HUES64 (cell line): Measurements from ENCODE around the gene PSG4.
"Not testable (repeated sequence)": the region's sequence is repeated elsewhere in the genome, so short reads cannot be mapped to it uniquely, and the experiment has no call there.

Experiments used
- H3K27ac ChIP-seq: 2 replicates; pipeline ENCODE4 v1.7.0; 2013; ENCODE audit warnings: low read depth, low read length, inconsistent platforms
- H3K27me3 ChIP-seq: 2 replicates; pipeline ENCODE4 v1.6.1; 2013; ENCODE audit warnings: mild to moderate bottlenecking, low read length; ENCODE audit not compliant: insufficient read depth
- H3K36me3 ChIP-seq: 2 replicates; pipeline ENCODE4 v1.6.1; 2013; ENCODE audit warnings: mild to moderate bottlenecking, low read length; ENCODE audit not compliant: insufficient read depth
- H3K4me1 ChIP-seq: 2 replicates; pipeline ENCODE4 v1.6.1; 2013; ENCODE audit warnings: mild to moderate bottlenecking, low read length, moderate library complexity; ENCODE audit not compliant: insufficient read depth
- H3K4me3 ChIP-seq: 2 replicates; pipeline ENCODE4 v1.5.1; 2013; ENCODE audit warnings: mild to moderate bottlenecking, low read length, moderate library complexity
- H3K9ac ChIP-seq: 2 replicates; pipeline ENCODE4 v1.6.1; 2013; ENCODE audit warnings: mild to moderate bottlenecking, low read depth, low read length
- H3K9me3 ChIP-seq: 2 replicates; pipeline ENCODE4 v1.6.1; 2013; ENCODE audit warnings: low read depth, low read length; ENCODE audit not compliant: insufficient read depth
- WGBS: fragments of 150-250, 120-280 bp; methylation state at CpG from one replicate; pipeline ENCODE4 v1.1.7; 2013; ENCODE audit warnings: missing lambda C conversion rate; 5-methylcytosine and 5-hydroxymethylcytosine counted together

PSG4 gene

GRCh38 chr19:43224855-43225253 is 19.4 kb upstream of the PSG4 start:
- H3K9me3 ChIP-seq: peaks cover 34% of the 10 kb centered on the region
- H3K9ac ChIP-seq: no peak overlapping the region
- no peak overlapping the region for H3K4me3 ChIP-seq
- WGBS: 95% methylated on average over 2 of the region's 2 CpGs
- no peaks in the 10 kb centered on the region for H3K4me1 ChIP-seq
- no peaks in the 10 kb centered on the region for H3K27me3 ChIP-seq
- H3K36me3 ChIP-seq: no peaks in the 10 kb centered on the region
- no peak overlapping the region for H3K27ac ChIP-seq

GRCh38 chr19:43224201-43224854 is 18.9 kb upstream of the PSG4 start:
- not testable (repeated sequence) for H3K36me3 ChIP-seq, H3K4me1 ChIP-seq, H3K27me3 ChIP-seq, H3K27ac ChIP-seq, H3K9ac ChIP-seq, H3K4me3 ChIP-seq
- WGBS: 88% methylated on average over 5 of the region's 5 CpGs
- H3K9me3 ChIP-seq: peaks cover 31% of the 10 kb centered on the region

GRCh38 chr19:43221891-43222290 is 16.5 kb upstream of the PSG4 start:
- not testable (repeated sequence) for H3K27me3 ChIP-seq, H3K36me3 ChIP-seq, H3K4me1 ChIP-seq, H3K4me3 ChIP-seq, H3K9me3 ChIP-seq, H3K9ac ChIP-seq, H3K27ac ChIP-seq
- 98% methylated on average over 22 of the region's 22 CpGs for WGBS

- not testable (repeated sequence) for H3K4me3 ChIP-seq, H3K27me3 ChIP-seq, H3K27ac ChIP-seq, H3K36me3 ChIP-seq, H3K4me1 ChIP-seq, H3K9me3 ChIP-seq, H3K9ac ChIP-seq
- WGBS: 86% methylated on average over 4 of the region's 4 CpGs
Measured at GRCh38 chr19:43219136-43219535, 13.7 kb upstream of the PSG4 start.

GRCh38 chr19:43215881-43216280 is 10.4 kb upstream of the PSG4 start:
- not testable (repeated sequence) for H3K27ac ChIP-seq, H3K4me1 ChIP-seq, H3K9ac ChIP-seq, H3K27me3 ChIP-seq, H3K4me3 ChIP-seq, H3K36me3 ChIP-seq, H3K9me3 ChIP-seq
- 54% methylated on average over 2 of the region's 2 CpGs for WGBS

- H3K9me3 ChIP-seq: no peaks in the 10 kb centered on the region
- H3K4me1 ChIP-seq: no peaks in the 10 kb centered on the region
- no peak overlapping the region for H3K4me3 ChIP-seq
- no peaks in the 10 kb centered on the region for H3K36me3 ChIP-seq
- no peak overlapping the region for H3K27ac ChIP-seq
- no peaks in the 10 kb centered on the region for H3K27me3 ChIP-seq
- no peak overlapping the region for H3K9ac ChIP-seq
- WGBS: 72% methylated on average over 4 of the region's 4 CpGs
Measured at GRCh38 chr19:43207991-43208390, 2.6 kb upstream of the PSG4 start.

GRCh38 chr19:43207174-43207573 is 1.7 kb upstream of the PSG4 start:
- not testable (repeated sequence) for H3K4me3 ChIP-seq, H3K9ac ChIP-seq, H3K9me3 ChIP-seq, H3K27me3 ChIP-seq, H3K27ac ChIP-seq, H3K4me1 ChIP-seq, H3K36me3 ChIP-seq
- WGBS: 46% methylated on average over 8 of the region's 8 CpGs

GRCh38 chr19:43203611-43204010 is 1.8 kb downstream of the PSG4 start:
- not testable (repeated sequence) for H3K36me3 ChIP-seq, H3K4me3 ChIP-seq
- WGBS: 92% methylated on average over 7 of the region's 7 CpGs

GRCh38 chr19:43201891-43202290 is 3.5 kb downstream of the PSG4 start:
- H3K4me3 ChIP-seq, H3K27ac ChIP-seq, H3K9ac ChIP-seq, H3K9me3 ChIP-seq, H3K4me1 ChIP-seq, H3K36me3 ChIP-seq, H3K27me3 ChIP-seq: not testable (repeated sequence)
- 84% methylated on average over 2 of the region's 2 CpGs for WGBS

More at GRCh38 chr19:43203611-43204010, 1.8 kb downstream of the PSG4 start:
- not testable (repeated sequence) for H3K9ac ChIP-seq, H3K27me3 ChIP-seq, H3K4me1 ChIP-seq, H3K9me3 ChIP-seq, H3K27ac ChIP-seq

GRCh38 chr19:43201337-43201801 is 4.1 kb downstream of the PSG4 start:
- not testable (repeated sequence) for H3K36me3 ChIP-seq, H3K27ac ChIP-seq, H3K4me1 ChIP-seq, H3K27me3 ChIP-seq, H3K9me3 ChIP-seq, H3K9ac ChIP-seq, H3K4me3 ChIP-seq
- WGBS: 68% methylated on average over 7 of the region's 7 CpGs

GRCh38 chr19:43198686-43199419 is 6.6 kb downstream of the PSG4 start:
- H3K9ac ChIP-seq, H3K27ac ChIP-seq, H3K36me3 ChIP-seq, H3K4me3 ChIP-seq, H3K4me1 ChIP-seq, H3K9me3 ChIP-seq, H3K27me3 ChIP-seq: not testable (repeated sequence)
- 60% methylated on average over 3 of the region's 5 CpGs for WGBS
